H9 (cell line): ENCODE measurements around the gene EPB41L4A. TPM values are rescaled to one million over a fixed set of nuclear protein-coding genes. Genes with fewer than 3 reads are reported as not detected.

Source experiments
- DNase-seq: peaks from one replicate; pipeline ENCODE4 v3.0.0-alpha.2; 2017
- H2AFZ ChIP-seq: one replicate; pipeline ENCODE4 v1.6.1; 2013; ENCODE audit warnings: mild to moderate bottlenecking, low read length, control low read depth, moderate library complexity
- H2AK5ac ChIP-seq: 2 replicates; pipeline ENCODE4 v1.6.1; 2013; ENCODE audit warnings: low read length, control low read depth, mixed read lengths; ENCODE audit not compliant: insufficient read length
- H2BK120ac ChIP-seq: one replicate; pipeline ENCODE4 v1.6.1; 2013; ENCODE audit warnings: low read depth, mild to moderate bottlenecking, low read length, control low read depth, inconsistent platforms; ENCODE audit not compliant: poor library complexity, severe bottlenecking
- H2BK12ac ChIP-seq: 2 replicates; pipeline ENCODE4 v1.6.1; 2013; ENCODE audit warnings: low read length, control low read depth, mixed read lengths, low read depth; ENCODE audit not compliant: insufficient read length
- H2BK15ac ChIP-seq: 2 replicates; pipeline ENCODE4 v1.6.1; 2013; ENCODE audit warnings: low read depth, low read length, control low read depth
- H2BK20ac ChIP-seq: one replicate; pipeline ENCODE4 v1.6.1; 2013; ENCODE audit warnings: low read depth, mild to moderate bottlenecking, low read length, control low read depth, inconsistent platforms; ENCODE audit not compliant: poor library complexity, severe bottlenecking
- H2BK5ac ChIP-seq: 2 replicates; pipeline ENCODE4 v1.6.1; 2013; ENCODE audit warnings: low read length, control low read depth, mixed read lengths; ENCODE audit not compliant: insufficient read length
- H3K14ac ChIP-seq: 2 replicates; pipeline ENCODE4 v1.6.1; 2013; ENCODE audit warnings: low read length, control low read depth; ENCODE audit not compliant: insufficient read depth
- H3K18ac ChIP-seq: 2 replicates; pipeline ENCODE4 v1.6.1; 2013; ENCODE audit warnings: low read depth, mild to moderate bottlenecking, mixed read lengths, low read length, control low read depth; ENCODE audit not compliant: insufficient read length
- H3K23ac ChIP-seq: 2 replicates; pipeline ENCODE4 v1.6.1; 2013; ENCODE audit warnings: low read length, control low read depth, mixed read lengths, low read depth; ENCODE audit not compliant: insufficient read length
- H3K23me2 ChIP-seq: 2 replicates; pipeline ENCODE4 v1.6.1; 2013; ENCODE audit warnings: low read depth, mild to moderate bottlenecking, mixed read lengths, low read length, control low read depth; ENCODE audit not compliant: insufficient read length, poor library complexity, severe bottlenecking
- H3K27ac ChIP-seq: 2 replicates; pipeline ENCODE4 v1.5.1; 2013; ENCODE audit warnings: low read length, control low read depth, mixed read lengths, low read depth; ENCODE audit not compliant: insufficient read length
- H3K27me3 ChIP-seq: 2 replicates; pipeline ENCODE4 v1.6.1; 2013; ENCODE audit warnings: low read length, control low read depth, inconsistent platforms; ENCODE audit not compliant: insufficient read depth
- H3K4ac ChIP-seq: 2 replicates; pipeline ENCODE4 v1.6.1; 2013; ENCODE audit warnings: low read depth, mild to moderate bottlenecking, control low read depth, inconsistent platforms, low read length, moderate library complexity
- H3K4me1 ChIP-seq: 2 replicates; pipeline ENCODE4 v1.6.1; 2013; ENCODE audit warnings: low read length, control low read depth, inconsistent platforms; ENCODE audit not compliant: insufficient read depth
- H3K4me2 ChIP-seq: 2 replicates; pipeline ENCODE4 v1.6.1; 2013; ENCODE audit warnings: low read length, control low read depth, mixed read lengths; ENCODE audit not compliant: insufficient read length, insufficient read depth
- H3K56ac ChIP-seq: 2 replicates; pipeline ENCODE4 v1.6.1; 2013; ENCODE audit warnings: low read depth, mild to moderate bottlenecking, mixed read lengths, low read length, control low read depth; ENCODE audit not compliant: insufficient read length
- H3K79me1 ChIP-seq: 2 replicates; pipeline ENCODE4 v1.6.1; 2013; ENCODE audit warnings: low read depth, mild to moderate bottlenecking, moderate library complexity, low read length, control low read depth, inconsistent platforms; ENCODE audit not compliant: insufficient read depth, poor library complexity, severe bottlenecking
- H3K79me2 ChIP-seq: 2 replicates; pipeline ENCODE4 v1.6.1; 2013; ENCODE audit warnings: low read length, control low read depth, inconsistent platforms; ENCODE audit not compliant: insufficient read depth
- H3K9ac ChIP-seq: 2 replicates; pipeline ENCODE4 v1.6.1; 2013; ENCODE audit warnings: low read length, control low read depth, mixed read lengths; ENCODE audit not compliant: insufficient read length; ENCODE audit errors: extremely low read depth
- H3K9me3 ChIP-seq: one replicate; pipeline ENCODE4 v1.6.1; 2013; ENCODE audit warnings: low read depth, low read length, inconsistent platforms; ENCODE audit not compliant: control insufficient read depth
- H3T11ph ChIP-seq: one replicate; pipeline ENCODE4 v1.6.1; 2013; ENCODE audit warnings: mild to moderate bottlenecking, low read length, control low read depth, inconsistent platforms
- H4K20me1 ChIP-seq: one replicate; pipeline ENCODE4 v1.6.1; 2013; ENCODE audit not compliant: control insufficient read depth, insufficient read length, insufficient read depth
- H4K5ac ChIP-seq: 2 replicates; pipeline ENCODE4 v1.6.1; 2013; ENCODE audit warnings: low read depth, mild to moderate bottlenecking, mixed read lengths, low read length, control low read depth; ENCODE audit not compliant: insufficient read length
- H4K8ac ChIP-seq: replicated peaks from 2 replicates; pipeline ENCODE4 v1.6.1; 2013; ENCODE audit warnings: low read length, control low read depth, mixed read lengths, low read depth; ENCODE audit not compliant: insufficient read length
- H4K91ac ChIP-seq: 2 replicates; pipeline ENCODE4 v1.6.1; 2013; ENCODE audit warnings: low read depth, mild to moderate bottlenecking, moderate library complexity, mixed read lengths, low read length, control low read depth; ENCODE audit not compliant: insufficient read length
- H3K27ac Mint-ChIP-seq, 3 experiments: 2 replicates in 2 of 3; 3 replicates in 1 of 3; pipeline ENCODE4 v1.8.0; 2020 to 2021; ENCODE audit warnings: mixed read lengths in 3 of 3, mild to moderate bottlenecking in 1 of 3, moderate library complexity in 1 of 3
- H3K27me3 Mint-ChIP-seq: 2 replicates; pipeline ENCODE4 v1.8.0; 2021; ENCODE audit warnings: low read depth, mild to moderate bottlenecking, moderate library complexity, mixed read lengths
- H3K36me3 Mint-ChIP-seq, 3 experiments: 2 replicates in 2 of 3; 3 replicates in 1 of 3; pipeline ENCODE4 v1.8.0; 2020 to 2021; ENCODE audit warnings: low read depth in 3 of 3, mixed read lengths in 3 of 3; ENCODE audit not compliant: insufficient read depth in 1 of 3
- H3K4me1 Mint-ChIP-seq, 2 experiments: 2 replicates each; pipeline ENCODE4 v1.8.0; 2020; ENCODE audit warnings: mixed read lengths in 2 of 2
- H3K4me3 Mint-ChIP-seq, 2 experiments: 2 replicates in 1 of 2; 3 replicates in 1 of 2; pipeline ENCODE4 v1.8.0; 2020 to 2021; ENCODE audit warnings: mild to moderate bottlenecking in 2 of 2, mixed read lengths in 2 of 2, moderate library complexity in 1 of 2
- H3K9me3 Mint-ChIP-seq, 2 experiments: 2 replicates in 1 of 2; 3 replicates in 1 of 2; pipeline ENCODE4 v1.8.0; 2020; ENCODE audit warnings: mild to moderate bottlenecking in 2 of 2, mixed read lengths in 2 of 2, moderate library complexity in 1 of 2
- CTCF ChIP-seq: fragments of 200-600 bp; sonication (generic); conservative IDR thresholded peaks from 3 replicates; pipeline ENCODE4 v1.8.0; 2021; ENCODE audit warnings: antibody characterized with exemption, mild to moderate bottlenecking
- WGBS: extraction: QIAGEN DNeasy Blood & Tissue Kit; methylation state at CpG from one replicate; pipeline ENCODE4 v1.1.7; 2013; ENCODE audit warnings: missing lambda C conversion rate, low lambda C conversion rate, mixed read lengths; ENCODE audit not compliant: insufficient read length; ENCODE audit errors: extremely low coverage; 5-methylcytosine and 5-hydroxymethylcytosine counted together
- total RNA-seq: library from RNA; stranded (reverse); gene quantifications from 2 replicates; pipeline ENCODE4 v1.2.1, GENCODE V29; 2021

The EPB41L4A gene
- total RNA-seq, 1 experiment from 2014 or later: 4.9 TPM

- no peak overlapping the region for H4K5ac ChIP-seq
- no peaks in the 10 kb centered on the region for H3K23me2 ChIP-seq
- no peaks in the 10 kb centered on the region for H3K9me3 ChIP-seq
- H4K8ac ChIP-seq: no peak overlapping the region
- WGBS: no CpG with 5 or more reads among the region's 3 CpGs
- H2AFZ ChIP-seq: no peak overlapping the region
- peaks cover 10% of the 10 kb centered on the region; the same call in 1 of the 2 replicates for H3K4me1 ChIP-seq
- no peak overlapping the region for H4K91ac ChIP-seq
- no peaks in the 10 kb centered on the region for H4K20me1 ChIP-seq
- no peaks in the 10 kb centered on the region for H3K27me3 ChIP-seq
- no peak overlapping the region for H2BK12ac ChIP-seq
- no peak overlapping the region for H3K14ac ChIP-seq
- H3K56ac ChIP-seq: no peak overlapping the region
- no peak overlapping the region for H3K4me2 ChIP-seq
- Mint-ChIP-seq H3K9me3 (no peaks in the 10 kb centered on the region), H3K4me3 (no peak overlapping the region), H3K27ac (no peak overlapping the region), H3K36me3 (no peaks in the 10 kb centered on the region), H3K27me3 (no peaks in the 10 kb centered on the region), H3K4me1 (peaks cover 6 to 11% of the 10 kb centered on the region in 2 experiments; a peak in 3 of 4 replicates)
- no peak overlapping the region for H3K18ac ChIP-seq
- no peaks in the 10 kb centered on the region for H3K79me1 ChIP-seq
- no peak overlapping the region for H2BK120ac ChIP-seq
- H2AK5ac ChIP-seq: no peak overlapping the region
- H3K23ac ChIP-seq: no peak overlapping the region
- no peak overlapping the region for H3K9ac ChIP-seq
- no peak overlapping the region for H2BK5ac ChIP-seq
- no peak for DNase-seq
- no peak overlapping the region for H2BK20ac ChIP-seq
- H3T11ph ChIP-seq: no peak overlapping the region
- no peak overlapping the region for H2BK15ac ChIP-seq
- no peak for TF ChIP-seq CTCF
- H3K4ac ChIP-seq: no peak overlapping the region
- H3K27ac ChIP-seq: no peak overlapping the region
- no peaks in the 10 kb centered on the region for H3K79me2 ChIP-seq
Measured at GRCh38 chr5:112346411-112347044, 72.5 kb downstream of the EPB41L4A start.
